ENCODE results near the gene LZTS3. TPM values are rescaled to one million over a fixed set of nuclear protein-coding genes. Genes with fewer than 3 reads are reported as not detected.
A peak's percentile ranks its signal among the peaks of the same experiment; 100 is the strongest.

LZTS3 gene
- total and polyA plus RNA-seq, 2 of the 13 experiments (the other 11 are each of a cell fraction or from before 2014, with no cell fraction given): 10.1 to 31.3 TPM

GRCh38 chr20:3190681-3191111, 17.3 kb upstream of the LZTS3 start:
- no peak overlapping the region for H3K27ac ChIP-seq (ENCODE audit: extremely low read length, insufficient read depth, low read length)
- H3K36me3 ChIP-seq (replicated peaks in 1 of 2; ENCODE audit: control insufficient read depth in 1 of 2, insufficient read depth in 2 of 2, low read length in 2 of 2): peaks cover 48 to 67% of the 10 kb centered on the region in 2 experiments
- DNase-seq (ENCODE audit: low spot score): no peak
- no peak overlapping the region for H3K9ac ChIP-seq (ENCODE audit: insufficient read depth, low read depth, low read length)
- ChIA-PET POLR2A (no interaction called here), CTCF (ENCODE audit: low intra/inter-chr PET ratio, low total read pairs) (no interaction called here)
- no TSS peak for BruUV-seq (replicated peaks)
- in situ Hi-C loops (cut with HindIII; ENCODE audit: extremely low pct_ligation_motif_present, low pct_unique_long_range_greater_than_20kb): no loop called here
- no peak for FAIRE-seq
- H3K4me2 ChIP-seq (ENCODE audit: low read depth, low read length): no peak overlapping the region
- H3K9me3 ChIP-seq (ENCODE audit: low read length): no peaks in the 10 kb centered on the region
- intact Hi-C loops (cut with micrococcal nuclease; ENCODE audit: unreplicated experiment): no loop called here
- H3K27me3 ChIP-seq (ENCODE audit: control insufficient read depth in 1 of 2, insufficient read depth in 2 of 2, low read length in 2 of 2): no peaks in the 10 kb centered on the region
- no peak overlapping the region for H2AFZ ChIP-seq (ENCODE audit: low read length)
- no peak overlapping the region for H3K4me3 ChIP-seq (replicated peaks in 1 of 3; ENCODE audit: insufficient read depth in 1 of 3, low read depth in 2 of 3, low read length in 3 of 3)
- H3K79me2 ChIP-seq (ENCODE audit: insufficient read depth, low read length): no peaks in the 10 kb centered on the region
- no peaks in the 10 kb centered on the region for H3K4me1 ChIP-seq (ENCODE audit: insufficient read depth, low read length)
- no peaks in the 10 kb centered on the region for H4K20me1 ChIP-seq (ENCODE audit: insufficient read depth, low read length)
- peak; percentile 14; the same call in 2 of the 3 replicates for ATAC-seq
- 94% methylated on average over 14 of the region's 14 CpGs for WGBS (ENCODE audit: low lambda C conversion rate)
- TF ChIP-seq ZNF614 (CRISPR knock-in tag; IDR thresholded peaks at IDR 0.05; ENCODE audit: borderline replicate concordance) (no peak), MTA1 (CRISPR knock-in tag; IDR thresholded peaks at IDR 0.05; ENCODE audit: borderline replicate concordance) (0 out of 2 replicates have a peak, but pooled peaks have one; percentile 25), NFATC3 (CRISPR knock-in tag; IDR thresholded peaks at IDR 0.05) (no peak), DDIT3 (CRISPR knock-in tag; IDR thresholded peaks at IDR 0.05) (no peak), KLF9 (CRISPR knock-in tag; IDR thresholded peaks at IDR 0.05; ENCODE audit: low read depth) (no peak), ZNF281 (CRISPR knock-in tag; IDR thresholded peaks at IDR 0.05; ENCODE audit: borderline replicate concordance) (peak; percentile 32; the same call in 1 of the 2 replicates), FLYWCH1 (CRISPR knock-in tag; IDR thresholded peaks at IDR 0.05) (0 out of 2 replicates have a peak, but pooled peaks have one; percentile 61), ZNF33B (CRISPR knock-in tag; IDR thresholded peaks at IDR 0.05) (no peak), SMARCC2 (IDR thresholded peaks at IDR 0.05) (no peak), MBD4 (IDR thresholded peaks at IDR 0.05; ENCODE audit: borderline replicate concordance, low read length) (no peak), BRCA1 (CRISPR knock-in tag; IDR thresholded peaks at IDR 0.05) (no peak), HNF4A (CRISPR knock-in tag; IDR thresholded peaks at IDR 0.05) (no peak), CTCF (CRISPR knock-in tag; IDR thresholded peaks at IDR 0.05) (peak; percentile 37)
- TF ChIP-seq, protein P1, sequence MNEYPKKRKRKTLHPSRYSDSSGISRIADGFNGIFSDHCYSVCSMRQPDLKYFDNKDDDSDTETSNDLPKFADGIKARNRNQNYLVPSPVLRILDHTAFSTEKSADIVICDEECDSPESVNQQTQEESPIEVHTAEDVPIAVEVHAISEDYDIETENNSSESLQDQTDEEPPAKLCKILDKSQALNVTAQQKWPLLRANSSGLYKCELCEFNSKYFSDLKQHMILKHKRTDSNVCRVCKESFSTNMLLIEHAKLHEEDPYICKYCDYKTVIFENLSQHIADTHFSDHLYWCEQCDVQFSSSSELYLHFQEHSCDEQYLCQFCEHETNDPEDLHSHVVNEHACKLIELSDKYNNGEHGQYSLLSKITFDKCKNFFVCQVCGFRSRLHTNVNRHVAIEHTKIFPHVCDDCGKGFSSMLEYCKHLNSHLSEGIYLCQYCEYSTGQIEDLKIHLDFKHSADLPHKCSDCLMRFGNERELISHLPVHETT (CRISPR knock-in tag; conservative IDR thresholded peaks at IDR 0.05): no peak
- TF ChIP-seq, protein P2, sequence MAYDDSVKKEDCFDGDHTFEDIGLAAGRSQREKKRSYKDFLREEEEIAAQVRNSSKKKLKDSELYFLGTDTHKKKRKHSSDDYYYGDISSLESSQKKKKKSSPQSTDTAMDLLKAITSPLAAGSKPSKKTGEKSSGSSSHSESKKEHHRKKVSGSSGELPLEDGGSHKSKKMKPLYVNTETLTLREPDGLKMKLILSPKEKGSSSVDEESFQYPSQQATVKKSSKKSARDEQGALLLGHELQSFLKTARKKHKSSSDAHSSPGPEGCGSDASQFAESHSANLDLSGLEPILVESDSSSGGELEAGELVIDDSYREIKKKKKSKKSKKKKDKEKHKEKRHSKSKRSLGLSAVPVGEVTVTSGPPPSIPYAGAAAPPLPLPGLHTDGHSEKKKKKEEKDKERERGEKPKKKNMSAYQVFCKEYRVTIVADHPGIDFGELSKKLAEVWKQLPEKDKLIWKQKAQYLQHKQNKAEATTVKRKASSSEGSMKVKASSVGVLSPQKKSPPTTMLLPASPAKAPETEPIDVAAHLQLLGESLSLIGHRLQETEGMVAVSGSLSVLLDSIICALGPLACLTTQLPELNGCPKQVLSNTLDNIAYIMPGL (CRISPR knock-in tag; IDR thresholded peaks at IDR 0.05; ENCODE audit: borderline replicate concordance in 1 of 2, low read depth in 1 of 2): no peak
